ENCODE data around the gene NOP58.
"Not testable (repeated sequence)": the region's sequence is repeated elsewhere in the genome, so short reads cannot be mapped to it uniquely, and the experiment has no call there.

NOP58 gene

DNA sequence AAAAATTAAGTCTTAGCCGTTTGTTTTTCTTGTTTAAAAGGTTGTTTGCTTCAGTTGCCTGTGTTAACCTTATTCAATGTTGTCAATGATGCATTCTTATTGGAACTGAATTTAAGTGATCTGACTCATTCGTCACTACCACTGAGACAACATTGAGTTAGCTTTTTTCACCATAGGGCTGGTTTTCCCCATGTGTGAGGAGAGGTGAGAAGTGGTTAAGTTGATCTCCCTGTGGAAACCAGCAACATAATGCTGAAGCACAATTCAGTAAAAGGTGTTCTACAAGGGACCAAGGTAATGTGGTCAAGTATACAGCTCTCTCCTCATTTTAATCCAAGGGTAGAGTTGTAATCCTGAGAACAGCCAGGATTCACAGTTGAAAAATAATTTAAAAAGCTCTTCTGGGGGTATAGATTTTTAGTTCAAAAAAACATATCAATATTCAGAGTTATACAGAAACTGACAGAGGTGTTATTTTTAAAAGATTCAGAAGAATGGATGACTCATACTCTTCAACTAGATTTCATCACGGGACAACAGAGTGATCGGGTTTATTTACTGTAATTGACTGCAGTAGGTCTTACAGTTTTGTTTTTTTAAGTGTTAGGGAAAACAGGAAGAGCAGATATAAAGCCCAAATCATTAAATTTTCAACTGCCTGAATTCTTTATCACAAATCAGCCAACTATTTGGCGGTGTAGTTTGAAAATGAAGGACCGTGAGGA lies 12.6 kb downstream of the NOP58 start:
- no peaks in the 10 kb centered on the region for H3K27me3 Mint-ChIP-seq
- DNase-seq: no peak
- peak overlapping the region; percentile 28 for H3K4me3 Mint-ChIP-seq
- peak overlapping the region; percentile 97 for H3K27ac Mint-ChIP-seq
- H3K9me3 Mint-ChIP-seq: no peaks in the 10 kb centered on the region
- peaks cover 96% of the 10 kb centered on the region for H3K36me3 Mint-ChIP-seq (ENCODE audit: low read depth)
- peaks cover 65% of the 10 kb centered on the region for H3K4me1 Mint-ChIP-seq (ENCODE audit: low read depth)

- no peaks in the 10 kb centered on the region for H3K9me3 Mint-ChIP-seq
- H3K4me1 Mint-ChIP-seq (ENCODE audit: low read depth): peaks cover 62% of the 10 kb centered on the region
- H3K36me3 Mint-ChIP-seq (ENCODE audit: low read depth): peaks cover 96% of the 10 kb centered on the region
- H3K27ac Mint-ChIP-seq: peak overlapping the region; percentile 97
- no peak overlapping the region for H3K4me3 Mint-ChIP-seq
- no peaks in the 10 kb centered on the region for H3K27me3 Mint-ChIP-seq
- no peak for DNase-seq
Observed at GRCh38 chr2:202278944-202279343, 13.4 kb downstream of the NOP58 start.

GRCh38 chr2:202286595-202286994 lies 21.0 kb downstream of the NOP58 start:
- Mint-ChIP-seq H3K4me1 (ENCODE audit: low read depth) (peaks cover 12% of the 10 kb centered on the region), H3K4me3 (no peak overlapping the region), H3K27ac (peak overlapping the region; percentile 29), H3K9me3 (no peaks in the 10 kb centered on the region), H3K36me3 (ENCODE audit: low read depth) (peaks cover 98% of the 10 kb centered on the region), H3K27me3 (no peaks in the 10 kb centered on the region)
- no peak for DNase-seq

DNA sequence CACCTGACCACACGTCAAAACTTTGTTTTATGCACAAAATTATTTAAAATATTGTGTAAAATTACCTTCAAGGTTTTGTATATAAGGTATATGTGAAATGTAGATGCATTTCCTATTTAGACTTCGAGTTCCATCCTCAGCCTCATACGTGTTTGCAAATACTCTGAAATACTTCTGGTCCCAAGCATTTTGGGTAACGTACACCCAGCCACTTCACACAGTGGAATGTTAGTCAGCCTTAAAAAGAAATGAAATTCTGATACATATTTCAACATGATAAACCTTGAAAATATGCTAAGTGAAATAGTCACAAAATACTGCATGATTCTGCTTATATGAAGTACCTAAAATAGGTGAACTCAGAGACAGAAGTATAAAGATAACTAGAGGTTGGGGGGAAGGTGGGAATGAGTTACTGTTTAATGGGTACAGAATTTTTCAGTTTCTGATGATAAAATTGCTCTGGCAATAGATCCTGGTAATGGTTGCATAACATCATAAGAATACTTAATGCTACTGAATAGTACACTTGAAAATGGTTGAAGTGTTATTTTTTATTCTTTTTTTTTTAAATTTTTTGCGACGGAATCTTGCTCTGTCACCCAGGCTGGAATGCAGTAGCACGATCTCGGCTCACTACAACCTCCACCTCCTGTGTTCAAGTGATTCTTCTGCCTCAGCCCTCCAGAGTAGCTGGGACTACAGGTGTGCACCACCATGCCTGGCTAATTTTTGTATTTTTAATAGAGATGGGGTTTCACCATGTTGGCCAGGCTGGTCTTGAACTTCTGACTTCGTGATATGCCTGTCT lies 24.0 kb downstream of the NOP58 start:
- Mint-ChIP-seq H3K4me3 (no peak overlapping the region), H3K36me3 (ENCODE audit: low read depth) (peaks cover 98% of the 10 kb centered on the region), H3K27ac (peak overlapping the region; percentile 46), H3K27me3 (no peaks in the 10 kb centered on the region), H3K4me1 (ENCODE audit: low read depth) (peaks cover 29% of the 10 kb centered on the region), H3K9me3 (no peaks in the 10 kb centered on the region)
- DNase-seq: no peak

DNA sequence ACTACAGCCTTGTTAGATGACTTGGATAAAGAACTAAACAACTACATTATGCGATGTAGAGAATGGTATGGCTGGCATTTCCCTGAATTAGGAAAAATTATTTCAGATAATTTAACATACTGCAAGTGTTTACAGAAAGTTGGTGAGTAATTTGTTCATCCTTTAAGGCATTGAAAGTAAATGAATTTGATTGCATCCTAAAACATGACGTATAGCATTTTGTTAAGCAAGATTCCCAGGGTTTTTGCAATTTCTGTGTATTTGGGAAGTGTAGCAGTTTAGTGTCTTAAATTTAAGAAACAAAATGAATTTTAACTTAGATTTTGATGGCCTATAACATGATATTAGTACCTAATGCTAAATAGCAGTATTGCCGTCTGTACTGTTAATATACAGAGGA lies 24.8 kb downstream of the NOP58 start:
- no peak for DNase-seq
- Mint-ChIP-seq H3K27me3 (no peaks in the 10 kb centered on the region), H3K9me3 (no peaks in the 10 kb centered on the region), H3K36me3 (ENCODE audit: low read depth) (peaks cover 98% of the 10 kb centered on the region), H3K27ac (peak overlapping the region; percentile 6), H3K4me3 (no peak overlapping the region), H3K4me1 (ENCODE audit: low read depth) (peaks cover 36% of the 10 kb centered on the region)

DNA sequence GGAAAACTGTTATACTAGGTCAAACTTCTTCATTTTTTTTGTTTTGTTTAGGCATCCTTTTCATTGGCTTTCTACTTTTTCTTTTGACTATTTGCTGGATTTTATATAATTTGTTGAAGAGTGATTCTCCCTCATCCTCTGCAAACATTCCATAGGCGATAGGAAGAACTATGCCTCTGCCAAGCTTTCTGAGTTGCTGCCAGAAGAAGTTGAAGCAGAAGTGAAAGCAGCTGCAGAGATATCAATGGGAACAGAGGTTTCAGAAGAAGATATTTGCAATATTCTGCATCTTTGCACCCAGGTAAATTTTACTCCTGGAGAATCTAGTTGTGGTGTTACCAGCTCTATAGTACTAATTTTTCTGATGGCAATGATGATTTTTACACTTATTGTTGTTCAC lies 25.4 kb downstream of the NOP58 start:
- peak overlapping the region; percentile 27 for H3K27ac Mint-ChIP-seq
- H3K4me1 Mint-ChIP-seq (ENCODE audit: low read depth): peaks cover 42% of the 10 kb centered on the region
- H3K9me3 Mint-ChIP-seq: no peaks in the 10 kb centered on the region
- H3K4me3 Mint-ChIP-seq: no peak overlapping the region
- peaks cover 98% of the 10 kb centered on the region for H3K36me3 Mint-ChIP-seq (ENCODE audit: low read depth)
- no peaks in the 10 kb centered on the region for H3K27me3 Mint-ChIP-seq
- no peak for DNase-seq

GRCh38 chr2:202299712-202300111 lies 34.1 kb downstream of the NOP58 start:
- no peaks in the 10 kb centered on the region for H3K27me3 Mint-ChIP-seq
- DNase-seq: no peak
- H3K36me3 Mint-ChIP-seq (ENCODE audit: low read depth): peaks cover 98% of the 10 kb centered on the region
- no peaks in the 10 kb centered on the region for H3K9me3 Mint-ChIP-seq
- H3K4me3 Mint-ChIP-seq: peak overlapping the region; percentile 31
- H3K4me1 Mint-ChIP-seq (ENCODE audit: low read depth): peaks cover 64% of the 10 kb centered on the region
- H3K27ac Mint-ChIP-seq: peak overlapping the region; percentile 88

GRCh38 chr2:202306034-202306433 lies 40.5 kb downstream of the NOP58 start:
- Mint-ChIP-seq H3K27ac (peak overlapping the region; percentile 77), H3K9me3 (no peaks in the 10 kb centered on the region), H3K4me1 (ENCODE audit: low read depth) (peaks cover 20% of the 10 kb centered on the region), H3K36me3 (ENCODE audit: low read depth) (peaks cover 86% of the 10 kb centered on the region), H3K27me3 (no peaks in the 10 kb centered on the region), H3K4me3 (no peak overlapping the region)
- no peak for DNase-seq

GRCh38 chr2:202307690-202308089 lies 42.1 kb downstream of the NOP58 start:
- no peak for DNase-seq
- Mint-ChIP-seq H3K27ac (no peak overlapping the region), H3K4me3 (no peak overlapping the region), H3K4me1 (ENCODE audit: low read depth) (peaks cover 9% of the 10 kb centered on the region), H3K9me3 (no peaks in the 10 kb centered on the region), H3K27me3 (no peaks in the 10 kb centered on the region), H3K36me3 (ENCODE audit: low read depth) (peaks cover 83% of the 10 kb centered on the region)

DNA sequence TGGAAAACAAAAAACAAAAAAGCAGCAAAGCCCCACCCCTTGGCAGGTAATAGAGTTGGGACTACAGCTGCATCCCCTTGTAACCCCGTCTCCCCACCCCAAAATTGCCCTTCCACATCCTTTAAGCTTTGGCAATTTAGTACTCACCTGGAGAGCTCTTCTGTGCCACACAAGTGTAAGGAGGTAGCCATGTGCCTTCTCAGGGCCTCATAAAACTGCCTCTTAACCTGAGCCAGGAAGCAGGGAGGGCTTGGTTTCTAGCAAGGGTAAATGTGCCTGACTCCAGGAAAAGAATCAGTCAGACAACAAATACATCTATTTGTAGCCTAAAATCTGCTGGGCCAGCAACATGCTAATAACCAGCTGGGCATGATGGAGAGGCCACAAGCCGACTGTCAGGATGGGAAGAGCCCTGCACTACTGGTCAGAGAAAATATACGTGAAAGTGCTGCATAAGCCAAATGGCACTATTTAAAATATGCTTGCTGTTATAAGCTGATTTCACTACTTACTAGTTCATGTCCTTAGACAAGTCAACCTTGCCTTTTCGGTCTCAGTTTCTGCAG lies 46.3 kb downstream of the NOP58 start:
- peak overlapping the region; percentile 58 for H3K27ac Mint-ChIP-seq
- no peaks in the 10 kb centered on the region for H3K27me3 Mint-ChIP-seq
- no peak overlapping the region for H3K4me3 Mint-ChIP-seq
- no peaks in the 10 kb centered on the region for H3K9me3 Mint-ChIP-seq
- no peak for DNase-seq
- H3K4me1 Mint-ChIP-seq (ENCODE audit: low read depth): no peaks in the 10 kb centered on the region
- peaks cover 49% of the 10 kb centered on the region for H3K36me3 Mint-ChIP-seq (ENCODE audit: low read depth)

DNA sequence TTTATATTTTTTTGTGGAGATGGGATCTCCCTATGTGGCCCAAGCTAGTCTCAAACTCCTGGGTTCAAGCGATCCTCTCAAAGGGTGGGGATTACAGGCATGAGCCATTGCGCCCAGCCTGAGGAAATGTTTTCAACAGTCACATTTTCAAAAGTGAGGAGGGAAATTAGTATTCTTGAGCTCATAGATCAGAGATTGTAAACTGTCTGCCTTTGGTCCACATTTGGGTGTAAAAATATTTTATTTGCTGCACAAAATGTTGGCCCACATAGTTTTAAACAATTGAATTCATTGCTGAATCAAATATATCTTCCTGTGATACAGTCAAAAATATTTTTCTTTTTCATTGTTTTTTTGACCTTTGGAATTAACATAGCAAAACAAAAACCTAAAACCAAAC lies 48.6 kb downstream of the NOP58 start:
- no peaks in the 10 kb centered on the region for H3K4me1 Mint-ChIP-seq (ENCODE audit: low read depth)

DNA sequence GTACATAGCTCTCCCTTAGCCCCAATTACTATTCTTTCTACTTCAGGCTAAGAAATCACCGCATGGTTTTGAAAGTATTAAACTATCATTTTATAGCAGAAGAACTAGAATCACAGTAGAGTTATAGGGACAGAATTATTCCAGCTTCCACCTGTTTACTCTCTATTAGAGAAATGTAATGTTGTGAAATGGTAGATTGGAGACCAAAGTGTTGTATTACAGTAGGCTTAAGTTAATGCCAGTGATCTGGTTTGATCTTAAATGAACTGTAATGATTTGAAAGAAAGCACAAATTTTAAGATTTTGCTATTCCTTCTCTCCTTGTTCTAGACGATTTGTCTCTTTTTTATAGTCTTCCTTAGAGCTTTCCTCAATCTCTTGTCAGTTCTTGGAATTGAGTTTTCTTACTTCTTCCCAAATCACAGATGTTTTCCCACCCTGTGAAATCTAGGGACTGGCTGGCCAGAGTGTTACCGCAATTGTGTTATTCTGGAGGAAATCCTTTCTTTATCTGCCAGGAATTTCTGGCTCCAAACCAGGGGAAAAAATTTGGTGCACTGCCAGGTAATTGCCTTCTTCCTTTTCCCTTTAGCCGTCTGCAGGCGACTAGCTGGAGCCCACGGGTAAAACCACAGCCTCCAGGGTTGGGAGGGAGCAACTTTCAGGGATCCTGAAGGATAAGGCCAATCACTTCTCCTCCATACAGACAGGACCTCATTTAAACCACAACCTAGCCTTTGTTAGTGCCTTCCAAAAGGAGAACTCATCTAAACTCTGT lies 51.7 kb downstream of the NOP58 start:
- DNase-seq: no peak
- Mint-ChIP-seq H3K27me3 (no peaks in the 10 kb centered on the region), H3K4me3 (no peak overlapping the region), H3K36me3 (ENCODE audit: low read depth) (peaks cover 31% of the 10 kb centered on the region), H3K27ac (peak overlapping the region; percentile 27), H3K9me3 (no peaks in the 10 kb centered on the region), H3K4me1 (ENCODE audit: low read depth) (no peaks in the 10 kb centered on the region)

More for the DNA sequence above, 48.6 kb downstream of the NOP58 start:
- Mint-ChIP-seq H3K9me3 (no peaks in the 10 kb centered on the region), H3K36me3 (ENCODE audit: low read depth) (peaks cover 48% of the 10 kb centered on the region), H3K4me3 (no peak overlapping the region), H3K27ac (no peak overlapping the region), H3K27me3 (no peaks in the 10 kb centered on the region)
- DNase-seq: no peak

DNA sequence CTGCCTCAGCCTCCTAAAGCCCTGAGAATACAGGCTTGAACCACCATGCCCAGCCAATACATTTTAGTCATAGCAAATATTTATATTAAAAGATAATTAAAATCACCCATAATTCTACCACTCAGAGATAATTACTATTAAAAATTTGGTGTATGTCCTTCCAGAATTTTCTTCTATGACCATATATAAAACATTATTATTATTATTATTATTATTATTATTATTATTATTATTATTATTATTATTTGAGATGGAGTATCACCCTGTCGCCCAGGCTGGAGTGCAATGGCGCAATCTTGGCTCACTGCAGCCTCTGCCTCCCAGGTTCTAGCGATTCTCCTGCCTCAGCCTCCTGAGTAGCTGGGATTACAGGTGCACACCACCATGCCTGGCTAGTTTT lies 54.8 kb downstream of the NOP58 start:
- not testable (repeated sequence) for H3K27ac Mint-ChIP-seq; H3K27me3 Mint-ChIP-seq; DNase-seq; H3K4me1 Mint-ChIP-seq (ENCODE audit: low read depth); H3K4me3 Mint-ChIP-seq; H3K9me3 Mint-ChIP-seq
- H3K36me3 Mint-ChIP-seq (ENCODE audit: low read depth): peaks cover 45% of the 10 kb centered on the region

DNA sequence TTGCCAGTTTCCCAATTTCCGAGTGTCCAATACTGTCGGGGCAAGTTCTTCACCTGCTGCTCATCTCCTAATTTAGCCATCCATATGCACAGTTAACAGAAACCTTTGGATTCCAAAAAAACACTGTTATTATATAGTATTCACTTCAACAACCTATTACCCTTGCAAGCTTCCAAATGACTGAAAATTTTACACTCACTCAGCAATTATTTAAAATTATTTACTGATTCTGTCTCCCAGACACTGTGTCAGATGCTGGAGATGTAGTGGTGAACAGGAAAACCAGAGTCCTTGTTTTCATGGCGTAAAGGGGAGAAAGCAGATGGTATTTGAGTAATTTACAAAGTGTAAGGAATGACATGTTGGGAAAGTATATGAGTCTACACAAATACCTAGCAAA lies 56.9 kb downstream of the NOP58 start:
- Mint-ChIP-seq H3K27me3 (no peaks in the 10 kb centered on the region), H3K27ac (no peak overlapping the region), H3K36me3 (ENCODE audit: low read depth) (peaks cover 42% of the 10 kb centered on the region), H3K4me1 (ENCODE audit: low read depth) (no peaks in the 10 kb centered on the region), H3K9me3 (no peaks in the 10 kb centered on the region), H3K4me3 (no peak overlapping the region)
- DNase-seq: no peak
